Measurements from ENCODE around the gene COL28A1.
"Not testable (repeated sequence)": the region's sequence is repeated elsewhere in the genome, so short reads cannot be mapped to it uniquely, and the experiment has no call there.

The COL28A1 gene

DNA sequence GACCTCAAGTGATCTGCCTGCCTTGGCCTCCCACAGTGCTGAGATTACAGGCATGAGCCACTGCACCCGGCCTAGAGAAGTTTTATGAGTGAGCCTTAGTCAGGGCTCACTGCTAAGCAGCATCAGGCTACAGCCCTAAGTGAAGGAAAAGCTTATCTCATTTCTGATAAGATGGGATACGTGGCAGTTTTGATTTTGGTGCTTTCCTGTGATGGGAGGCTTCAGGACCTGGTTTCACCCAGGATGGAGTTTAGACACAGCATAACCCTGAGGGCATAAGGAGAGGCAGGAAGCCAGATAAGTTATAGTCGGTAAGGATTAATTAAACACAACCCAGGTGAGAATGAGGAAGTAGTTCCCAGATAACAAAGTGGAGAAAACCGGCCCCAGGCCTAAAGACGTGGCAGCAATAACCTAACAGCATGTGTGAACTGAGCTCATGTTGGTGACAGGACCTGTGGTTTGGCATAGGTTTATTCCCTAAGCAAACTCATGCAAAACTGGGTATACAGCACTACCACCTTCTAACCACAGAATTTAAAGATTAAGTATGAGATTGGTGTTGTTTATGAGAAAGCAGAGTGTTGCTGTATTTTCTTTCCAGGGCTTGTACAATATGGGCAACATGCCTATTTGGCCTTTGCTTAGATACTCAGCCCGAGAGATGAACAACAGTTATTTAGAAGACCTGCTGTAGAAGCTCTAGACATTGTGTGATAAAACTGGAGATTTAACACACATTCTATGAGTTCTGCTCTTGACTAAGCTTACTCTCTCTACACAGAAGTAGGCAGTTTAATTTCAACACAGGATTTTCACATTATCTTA is 119.4 kb downstream of the COL28A1 start:
- no peak for DNase-seq (ENCODE audit: low spot score)

- DNase-seq (ENCODE audit: low spot score), result no peak
These were observed 120.7 kb downstream of the COL28A1 start for GRCh38 chr7:7414791-7415603.

DNA sequence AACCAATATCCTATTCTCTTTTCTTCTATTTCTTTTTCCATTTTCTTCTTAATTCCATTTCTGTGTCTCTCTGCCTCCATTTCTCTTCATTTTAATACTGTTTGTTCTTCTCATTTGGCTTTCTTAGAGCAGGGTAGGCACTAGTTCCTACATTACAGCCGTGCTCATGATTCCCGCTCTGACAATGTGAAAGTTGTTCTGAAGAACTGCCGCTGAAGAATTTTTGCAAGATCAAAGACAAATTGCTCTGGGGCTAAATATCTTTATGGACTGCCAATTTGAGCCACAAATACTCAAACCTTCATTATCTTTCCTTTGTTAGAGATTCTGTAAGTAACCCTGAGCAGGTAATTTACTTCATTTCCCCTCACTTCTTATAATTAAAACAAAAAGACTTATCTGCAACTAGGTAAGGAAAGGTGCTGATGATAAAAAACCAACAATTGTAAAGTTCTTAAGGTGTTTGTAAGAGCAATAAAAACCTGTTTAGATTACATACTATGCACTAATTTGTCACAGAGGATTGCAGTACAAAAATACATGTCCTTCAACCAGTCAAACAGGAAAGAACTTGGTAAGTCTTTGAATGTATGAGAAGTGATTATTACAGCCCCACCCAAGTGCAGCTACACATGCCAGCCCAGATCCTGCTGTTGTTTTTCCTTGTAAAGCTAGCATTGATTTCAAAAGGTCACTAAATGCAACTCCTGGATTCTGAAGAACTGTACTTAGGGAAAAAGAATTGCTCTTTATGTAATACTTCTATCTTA is 127.5 kb downstream of the COL28A1 start:
- DNase-seq (ENCODE audit: low spot score), result no peak

- no peak for DNase-seq (ENCODE audit: low spot score)
These were observed 130.2 kb downstream of the COL28A1 start for GRCh38 chr7:7405461-7405860.

DNA sequence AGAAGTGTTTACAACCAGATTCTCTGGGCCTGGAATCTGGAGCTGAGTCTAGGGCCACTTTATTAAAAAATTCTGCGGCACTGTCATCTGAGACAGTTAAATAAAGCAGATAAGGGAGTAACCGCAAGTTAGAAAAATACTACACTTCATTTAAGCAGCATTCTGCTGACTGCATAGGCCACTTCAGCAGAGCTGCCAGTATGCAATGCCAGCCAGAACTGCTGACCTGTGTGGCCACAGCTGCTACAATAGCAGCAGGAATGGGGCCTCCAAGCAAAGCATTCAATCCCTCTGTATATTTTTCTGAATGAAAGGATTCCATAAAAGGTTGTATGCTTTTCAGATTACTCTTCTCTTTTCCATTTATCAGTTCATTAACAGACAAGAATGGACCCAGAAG is 136.0 kb downstream of the COL28A1 start:
- DNase-seq (ENCODE audit: low spot score), result no peak

GRCh38 chr7:7395785-7396184 is 139.9 kb downstream of the COL28A1 start:
- DNase-seq (ENCODE audit: low spot score), result no peak

- DNase-seq (ENCODE audit: low spot score), result not testable (repeated sequence)
These were observed 147.5 kb downstream of the COL28A1 start for GRCh38 chr7:7388164-7388563.

- no peak for DNase-seq (ENCODE audit: low spot score)
These were observed 150.3 kb downstream of the COL28A1 start for GRCh38 chr7:7385421-7385820.

DNA sequence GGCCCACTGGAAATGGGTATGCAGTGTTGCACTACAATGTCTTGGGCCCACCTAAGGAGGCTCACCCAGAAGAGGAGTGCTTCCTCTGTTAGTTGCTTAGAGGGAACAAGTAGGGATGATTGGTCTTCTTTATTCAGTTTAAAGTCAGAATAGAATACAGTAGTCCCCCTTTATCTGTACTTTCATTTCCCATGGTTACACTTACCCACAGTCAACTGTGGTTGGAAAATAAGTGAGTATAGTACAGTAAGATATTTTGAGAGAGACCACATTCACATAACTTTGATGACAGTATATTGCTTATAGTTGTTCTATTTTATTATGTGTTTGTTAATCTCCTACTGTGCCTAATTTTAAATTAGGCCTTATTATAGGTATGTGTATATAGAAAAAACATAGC is 151.4 kb downstream of the COL28A1 start:
- no peak for DNase-seq (ENCODE audit: low spot score)

DNA sequence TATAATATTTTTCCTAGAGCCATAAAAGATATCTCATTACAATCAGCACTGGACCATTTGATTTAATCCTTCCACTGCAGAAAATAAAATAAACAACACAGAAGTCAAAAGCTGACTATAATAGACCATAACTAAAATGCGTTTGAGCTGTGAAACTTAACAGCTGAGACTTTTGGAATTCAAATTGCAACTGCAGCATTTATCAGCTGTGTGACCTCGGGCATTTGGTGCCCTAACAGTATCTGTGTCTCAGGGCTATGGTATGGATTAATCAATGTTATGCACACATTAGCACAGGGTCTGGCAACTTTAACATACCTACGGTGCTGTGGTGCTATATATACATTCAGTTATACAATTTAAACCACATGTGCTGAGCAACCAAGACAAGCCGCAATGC is 160.1 kb downstream of the COL28A1 start:
- no peak for DNase-seq (ENCODE audit: low spot score)

DNA sequence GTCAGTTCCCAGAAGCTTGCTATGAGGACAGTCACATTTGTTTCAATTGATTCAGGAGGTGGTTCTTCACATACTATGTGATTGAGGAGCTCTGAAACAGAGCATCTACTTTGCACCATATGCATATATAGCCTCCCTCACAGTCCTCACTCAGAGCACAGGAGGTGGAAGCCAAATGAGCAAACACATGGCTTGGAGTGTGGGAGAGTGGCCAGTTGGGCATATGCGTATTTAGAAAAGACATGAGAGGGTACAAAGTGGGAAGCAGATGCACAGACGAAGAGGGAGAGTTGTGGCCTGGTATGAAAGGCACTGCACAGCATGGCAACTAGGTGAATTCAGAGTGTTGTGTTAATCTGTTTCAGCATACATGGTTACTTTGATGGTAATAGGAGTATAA is 165.6 kb downstream of the COL28A1 start:
- DNase-seq (ENCODE audit: low spot score), result no peak

GRCh38 chr7:7369134-7369533 is 166.5 kb downstream of the COL28A1 start:
- no peak for DNase-seq (ENCODE audit: low spot score)

DNA sequence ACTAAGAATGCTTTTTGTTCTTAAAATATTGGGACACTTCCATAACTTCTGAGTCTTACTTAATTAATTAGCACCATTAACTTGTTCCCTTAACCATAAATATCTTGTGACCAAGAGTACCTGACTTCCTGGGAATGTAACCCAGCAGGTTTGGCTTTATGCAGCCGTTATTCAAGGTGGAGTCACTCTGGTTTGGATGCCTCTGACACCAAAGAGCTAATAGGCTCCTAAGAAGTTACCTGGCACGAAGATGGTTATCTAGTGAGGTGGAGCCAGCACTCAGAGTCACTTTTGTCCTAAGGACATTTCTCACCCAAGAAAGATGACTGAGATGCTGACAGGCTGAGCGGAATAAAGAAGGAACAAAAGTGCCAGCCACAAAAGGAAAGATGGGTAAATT is 181.0 kb downstream of the COL28A1 start:
- no peak for DNase-seq (ENCODE audit: low spot score)

DNA sequence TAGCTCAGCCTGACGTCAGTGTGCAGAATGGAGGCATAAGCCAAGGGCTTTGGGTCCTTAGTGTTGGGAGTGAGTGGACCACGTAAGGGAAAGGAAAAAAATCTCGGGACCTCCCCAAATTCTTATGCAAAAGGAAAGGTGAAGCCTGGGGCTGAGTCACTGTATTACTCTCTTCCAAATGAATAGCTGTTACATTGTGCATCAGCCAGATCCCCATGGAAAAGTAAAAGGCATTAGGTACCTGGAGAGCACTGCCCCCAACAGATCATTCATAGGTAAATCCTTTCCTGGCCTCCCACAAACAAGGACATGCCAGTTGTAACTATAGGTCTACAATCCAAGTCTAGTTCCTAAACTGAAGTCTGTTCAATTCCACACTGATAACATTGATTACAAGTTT is 182.8 kb downstream of the COL28A1 start:
- DNase-seq (ENCODE audit: low spot score), result no peak

DNA sequence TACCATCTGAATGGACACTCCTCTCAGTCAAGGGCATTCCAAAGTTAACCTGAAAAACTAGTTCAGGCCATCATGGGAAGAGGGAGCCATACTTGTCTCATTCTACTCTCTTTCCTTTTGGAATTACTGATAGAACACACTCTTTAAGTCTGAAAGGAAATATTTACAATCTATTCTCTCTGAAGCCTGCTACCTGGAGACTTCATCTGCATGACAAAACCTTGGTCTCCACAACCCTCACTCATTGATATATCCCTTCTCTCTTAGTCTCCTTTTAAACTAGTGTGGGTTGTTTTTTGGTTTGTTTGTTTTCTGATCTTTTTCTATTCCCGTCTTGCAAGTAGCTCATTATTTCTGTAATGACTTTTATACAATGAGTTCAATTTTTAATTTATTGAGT is 183.8 kb downstream of the COL28A1 start:
- no peak for DNase-seq (ENCODE audit: low spot score)

DNA sequence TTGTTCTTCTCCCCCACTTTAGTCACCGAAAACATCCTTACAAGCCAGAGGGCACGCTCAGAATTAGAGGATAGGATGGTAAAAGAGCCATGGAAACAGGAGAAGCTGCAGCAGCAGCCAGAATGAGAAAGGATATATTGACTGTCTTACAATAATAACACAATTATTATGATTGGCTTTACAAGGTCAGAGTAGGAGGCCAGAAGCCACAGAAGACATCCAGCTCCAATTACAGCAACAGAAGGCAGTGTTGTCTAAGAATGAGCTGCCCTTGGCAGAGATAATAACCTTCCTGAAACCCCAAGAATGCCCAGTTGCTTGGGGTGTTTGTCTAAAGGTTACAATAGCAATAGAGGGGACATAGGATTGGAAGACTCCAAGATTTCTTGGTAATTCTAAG is 184.5 kb downstream of the COL28A1 start:
- DNase-seq (ENCODE audit: low spot score), result no peak

DNA sequence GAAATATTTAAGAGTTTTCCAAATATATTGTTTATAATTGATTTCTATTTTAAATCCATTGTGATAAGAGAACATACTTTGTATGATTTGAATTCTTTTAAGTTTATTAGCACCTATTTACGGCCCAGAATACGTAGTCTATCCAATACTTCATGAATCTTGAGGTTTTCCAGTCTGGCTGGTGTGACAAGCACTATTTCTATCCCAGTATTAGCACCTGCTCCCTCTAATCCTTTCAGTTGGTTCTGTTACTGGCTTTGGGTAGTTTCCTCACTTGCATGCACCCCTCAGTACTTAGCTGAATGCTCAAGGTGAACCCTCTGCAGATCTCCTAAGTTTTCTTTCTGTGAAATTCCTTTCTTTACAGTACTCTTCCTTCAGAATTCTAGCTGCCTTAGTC is 186.5 kb downstream of the COL28A1 start:
- DNase-seq (ENCODE audit: low spot score), result no peak

DNA sequence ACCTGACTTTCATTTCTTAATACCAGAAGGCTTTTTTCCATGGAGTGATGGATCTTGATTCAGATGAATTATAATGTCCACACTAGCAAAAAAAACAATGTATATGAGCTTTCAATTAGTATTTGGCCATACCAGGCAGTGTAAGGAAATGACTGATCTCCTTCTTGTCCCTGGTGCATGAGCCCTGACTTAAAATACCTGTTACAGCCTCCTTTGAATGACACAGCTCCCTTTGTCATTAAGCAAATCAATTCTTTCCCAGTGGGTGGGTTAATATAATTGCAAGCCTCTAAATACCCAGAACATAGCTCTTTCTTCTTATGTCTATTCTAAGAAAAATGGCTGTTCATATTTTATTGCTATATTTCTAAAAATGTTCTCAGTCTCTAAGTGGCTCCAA is 188.6 kb downstream of the COL28A1 start:
- DNase-seq (ENCODE audit: low spot score), result no peak

GRCh38 chr7:7344583-7344982 is 191.1 kb downstream of the COL28A1 start:
- DNase-seq (ENCODE audit: low spot score), result no peak

GRCh38 chr7:7335909-7336308 is 199.8 kb downstream of the COL28A1 start:
- DNase-seq (ENCODE audit: low spot score), result no peak

GRCh38 chr7:7335215-7335614 is 200.5 kb downstream of the COL28A1 start:
- no peak for DNase-seq (ENCODE audit: low spot score)

- no peak for DNase-seq (ENCODE audit: low spot score)
These were observed 202.1 kb downstream of the COL28A1 start for GRCh38 chr7:7333610-7334009.

DNA sequence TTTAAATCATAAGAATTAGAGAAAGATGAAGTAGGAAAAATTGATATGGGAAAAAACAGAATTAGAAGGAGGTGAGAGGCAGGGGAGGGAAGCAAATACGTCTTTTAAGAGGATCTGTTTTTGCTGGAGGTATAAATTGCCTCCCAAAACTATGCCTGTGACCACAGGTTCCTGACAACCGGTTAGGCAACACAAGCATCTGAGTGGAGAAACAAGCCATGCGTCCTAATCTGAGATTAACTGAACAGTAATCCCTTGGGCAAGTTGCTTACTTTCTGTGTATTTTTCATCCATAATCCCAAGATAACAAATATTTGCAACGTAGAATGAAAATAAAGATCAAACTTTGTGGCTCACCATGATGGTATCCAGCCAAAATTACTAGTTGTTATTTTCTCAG is 204.2 kb downstream of the COL28A1 start:
- no peak for DNase-seq (ENCODE audit: low spot score)
